Measurements from ENCODE around the gene GNAQ. TPM values are rescaled to one million over a fixed set of nuclear protein-coding genes. Genes with fewer than 3 reads are reported as not detected.

The GNAQ gene
- total and polyA plus RNA-seq, 2 experiments from 2014 or later = 21.1 to 43.1 TPM

GRCh38 chr9:77831781-77832180, 199.8 kb downstream of the GNAQ start:
- H3F3A ChIP-seq (replicated peaks; ENCODE audit: low read depth) = no peaks in the 10 kb centered on the region
- ATAC-seq = no peak
- Mint-ChIP-seq H3K4me1 (no peaks in the 10 kb centered on the region), H3K9me3 (no peaks in the 10 kb centered on the region), H3K36me3 (ENCODE audit: low read depth) (no peaks in the 10 kb centered on the region), H3K27ac (no peak overlapping the region), H3K4me3 (no peak overlapping the region), H3K27me3 (ENCODE audit: insufficient read depth, low read depth, poor library complexity) (no peaks in the 10 kb centered on the region)
- H3K79me2 ChIP-seq (replicated peaks; ENCODE audit: insufficient read depth) = no peaks in the 10 kb centered on the region
- TF ChIP-seq CTCF (conservative IDR thresholded peaks at IDR 0.05; ENCODE audit: low read depth in 2 of 2) (no peak), EZH2phosphoT487 (IDR thresholded peaks at IDR 0.05; ENCODE audit: unreplicated experiment) (no peak), EZH2 (IDR thresholded peaks at IDR 0.05; ENCODE audit: low read depth, unreplicated experiment) (no peak), STAT1 (IDR thresholded peaks at IDR 0.05; ENCODE audit: unreplicated experiment) (no peak), JUNB (IDR thresholded peaks at IDR 0.05; ENCODE audit: unreplicated experiment) (no peak), POLR2AphosphoS5 (IDR thresholded peaks at IDR 0.05; ENCODE audit: low read depth) (no peak)
- H3K36me3 ChIP-seq (ENCODE audit: insufficient read depth) = no peaks in the 10 kb centered on the region
- H2AFZ ChIP-seq = no peak overlapping the region
- H3K4me1 ChIP-seq (ENCODE audit: insufficient read depth) = no peaks in the 10 kb centered on the region
- H4K20me1 ChIP-seq (replicated peaks; ENCODE audit: insufficient read depth) = 0 out of 2 replicates have a peak, but pooled peaks cover under 1% of the 10 kb centered on the region
- H3K4me2 ChIP-seq = no peak overlapping the region
- no peak overlapping the region for H3K27ac ChIP-seq (ENCODE audit: low read depth)
- no peak overlapping the region for H3K4me3 ChIP-seq
- DNase-seq (ENCODE audit: low spot score) = no peak
- no peaks in the 10 kb centered on the region for H3K27me3 ChIP-seq (ENCODE audit: insufficient read depth)
- H3K9me2 ChIP-seq (ENCODE audit: insufficient read depth) = no peaks in the 10 kb centered on the region

DNA sequence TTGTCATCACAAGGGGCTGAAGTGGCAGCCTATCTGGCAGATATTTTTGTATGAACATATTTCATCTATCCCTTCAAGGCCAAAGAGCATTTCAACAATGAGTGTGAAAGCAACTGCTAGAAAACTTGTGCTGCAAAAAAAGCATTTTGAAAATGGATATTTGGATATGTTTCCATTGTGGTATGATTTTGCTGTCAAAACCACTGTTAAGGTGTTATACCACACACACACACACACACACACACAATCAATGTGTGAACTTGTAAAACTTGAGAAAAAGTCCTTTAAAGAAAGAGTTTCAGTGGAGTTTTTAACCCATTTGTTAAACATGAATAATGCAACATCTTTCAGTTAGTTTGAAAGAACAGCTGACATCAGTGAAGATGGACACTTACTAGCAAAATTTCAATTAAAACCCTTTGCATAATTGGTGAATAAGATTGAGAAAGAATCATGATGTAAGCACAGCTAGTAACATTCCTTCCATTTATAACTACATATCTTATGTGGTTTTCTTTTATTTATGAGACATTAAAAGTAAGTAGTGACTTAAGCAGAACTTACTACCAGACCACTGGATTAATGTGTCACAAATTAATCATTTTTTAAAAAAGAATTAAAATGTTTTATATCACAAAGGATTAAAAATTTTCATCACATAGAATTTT, 200.9 kb downstream of the GNAQ start:
- no peaks in the 10 kb centered on the region for H3K4me1 Mint-ChIP-seq
- Histone ChIP-seq H3F3A (replicated peaks; ENCODE audit: low read depth) (no peaks in the 10 kb centered on the region), H3K27ac (ENCODE audit: low read depth) (no peak overlapping the region), H3K79me2 (replicated peaks; ENCODE audit: insufficient read depth) (no peaks in the 10 kb centered on the region), H3K9me2 (ENCODE audit: insufficient read depth) (no peaks in the 10 kb centered on the region), H3K4me2 (no peak overlapping the region), H3K36me3 (ENCODE audit: insufficient read depth) (no peaks in the 10 kb centered on the region), H3K4me3 (no peak overlapping the region), H4K20me1 (replicated peaks; ENCODE audit: insufficient read depth) (no peaks in the 10 kb centered on the region), H3K4me1 (ENCODE audit: insufficient read depth) (no peaks in the 10 kb centered on the region), H3K27me3 (ENCODE audit: insufficient read depth) (no peaks in the 10 kb centered on the region), H2AFZ (no peak overlapping the region)
- H3K27ac Mint-ChIP-seq = no peak overlapping the region
- no peak overlapping the region for H3K4me3 Mint-ChIP-seq
- ATAC-seq (no peak), DNase-seq (ENCODE audit: low spot score) (no peak)
- no peaks in the 10 kb centered on the region for H3K27me3 Mint-ChIP-seq (ENCODE audit: insufficient read depth, low read depth, poor library complexity)
- no peaks in the 10 kb centered on the region for H3K9me3 Mint-ChIP-seq
- no peaks in the 10 kb centered on the region for H3K36me3 Mint-ChIP-seq (ENCODE audit: low read depth)
- TF ChIP-seq JUNB (IDR thresholded peaks at IDR 0.05; ENCODE audit: unreplicated experiment) (no peak), CREB1 (CRISPR knock-in tag; IDR thresholded peaks at IDR 0.05; ENCODE audit: low read depth) (no peak), EZH2 (IDR thresholded peaks at IDR 0.05; ENCODE audit: low read depth, unreplicated experiment) (no peak), EZH2phosphoT487 (IDR thresholded peaks at IDR 0.05; ENCODE audit: unreplicated experiment) (no peak), POLR2AphosphoS5 (IDR thresholded peaks at IDR 0.05; ENCODE audit: low read depth) (no peak), REST (IDR thresholded peaks at IDR 0.05; ENCODE audit: unreplicated experiment) (no peak), NANOG (IDR thresholded peaks at IDR 0.05; ENCODE audit: borderline replicate concordance) (no peak), STAT1 (IDR thresholded peaks at IDR 0.05; ENCODE audit: unreplicated experiment) (no peak)
